Right cardiac atrium (tissue), 5 donors: ENCODE results near the gene EIF4EBP2. TPM values are rescaled to one million over a fixed set of nuclear protein-coding genes. Genes with fewer than 3 reads are reported as not detected.

Source experiments
- ATAC-seq, 2 donors: fragments of 200-7000 bp; cut with Tn5 transposase; one replicate each; pipeline versions ENCODE4 v1.8.0 to v1.9.1; 2020; ENCODE audit warnings: moderate library complexity in 2 of 2, mild to moderate bottlenecking in 1 of 2
- DNase-seq, 3 donors: peaks; one replicate each; pipeline ENCODE4 v3.0.0-alpha.2; 2020
- H3K27ac ChIP-seq: one replicate; pipeline ENCODE4 v1.5.1; 2013; ENCODE audit warnings: mild to moderate bottlenecking, low read length, control low read depth, moderate library complexity
- H3K27me3 ChIP-seq: one replicate; pipeline ENCODE4 v1.6.1; 2013; ENCODE audit not compliant: control insufficient read depth, insufficient read depth
- H3K4me1 ChIP-seq: one replicate; pipeline ENCODE4 v1.6.1; 2013; ENCODE audit warnings: low read length; ENCODE audit not compliant: control insufficient read depth, insufficient read depth
- H3K4me3 ChIP-seq: one replicate; pipeline ENCODE4 v1.5.1; 2013; ENCODE audit warnings: low read length, control low read depth
- H3K9me3 ChIP-seq: one replicate; pipeline ENCODE4 v1.6.1; 2013; ENCODE audit warnings: low read length; ENCODE audit not compliant: control insufficient read depth
- WGBS: extraction: QIAGEN DNeasy Blood & Tissue Kit; methylation state at CpG from one replicate; pipeline ENCODE4 v1.1.7; 2013; 5-methylcytosine and 5-hydroxymethylcytosine counted together
- intact Hi-C, 4 donors: fragments of 100-400 bp; cut with DNase I; formaldehyde crosslinking; loops; one replicate each; pipeline versions ENCODE4 v1.11.0 to v1.14.0; 2022 to 2023
- polyA plus RNA-seq: library from polyadenylated mRNA; stranded (reverse); fragments of 200-250 nt; gene quantifications from one replicate; pipeline ENCODE4 v1.2.3, GENCODE V29; 2013
- total RNA-seq, 4 donors: library from RNA; stranded (reverse); fragmentation: NEBNext Ultra II Directional; extraction: Animal tissue kit (Norgen Biotek cat#: 25700); gene quantifications; one replicate each; pipeline ENCODE4 v1.2.1, GENCODE V29; 2021
- donor health status: healthy with polysubstance abuse.
- donor health status: DM: no; HTN: yes; CAD: no.
- donor health status: DM: no; HTN: no; CAD: no.
- donor health status: DM: no; HTN: yes; CAD: no; lungs with severe emphysema.
- donor health status: DM: yes; HTN: yes; CAD: no.

The EIF4EBP2 gene
- total and polyA plus RNA-seq, 5 donors, result 29.6 to 91.1 (median 77.5) TPM

DNA sequence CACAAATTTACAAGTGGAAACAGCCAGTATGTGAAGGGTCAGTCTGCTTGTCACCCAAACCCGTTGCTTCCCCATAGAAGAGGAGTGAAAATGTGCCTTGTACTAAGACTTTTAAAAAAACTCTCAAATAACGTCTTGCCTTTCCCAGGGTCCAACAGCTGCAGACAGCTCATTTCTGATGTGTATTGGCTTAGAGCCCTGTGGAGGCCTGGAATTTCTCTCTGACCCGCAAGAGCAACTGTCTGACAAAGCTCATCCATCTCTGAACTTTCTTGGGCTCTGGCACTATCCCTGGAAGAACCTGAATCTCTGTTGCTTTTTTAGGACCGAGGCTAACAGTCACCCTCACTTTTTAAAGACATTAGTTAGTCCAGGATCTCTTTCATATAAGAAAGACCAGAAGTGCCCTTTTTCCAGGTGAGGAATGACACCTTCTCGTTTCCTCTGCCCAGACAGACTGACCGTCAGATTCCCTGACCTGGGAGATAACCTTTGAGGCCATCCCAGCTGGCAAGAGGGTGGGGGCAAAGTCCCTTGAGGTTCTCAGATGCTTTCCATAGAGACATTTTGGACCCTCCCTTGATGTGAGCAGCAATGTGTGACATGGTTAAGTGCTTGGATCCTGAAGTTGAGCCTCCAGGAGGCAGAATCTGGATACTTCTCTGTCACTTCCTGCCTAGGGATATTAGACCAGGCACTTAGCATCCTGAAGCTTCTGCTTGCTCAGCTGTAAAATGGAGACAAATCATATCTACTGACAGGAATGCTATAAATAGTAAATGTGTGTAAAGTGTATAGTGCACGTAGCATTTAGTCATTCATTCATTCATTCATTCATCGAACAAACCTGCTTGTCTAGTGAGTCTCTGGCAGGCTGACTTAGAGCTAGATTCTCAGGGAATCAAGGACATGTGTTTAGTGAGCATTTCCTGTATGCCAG is 42.0 kb downstream of the EIF4EBP2 start:
- intact Hi-C loops, result no loop called here
- DNase-seq (no peak), ATAC-seq (no peak)
- Histone ChIP-seq H3K4me1 (no peaks in the 10 kb centered on the region), H3K27ac (no peak overlapping the region), H3K27me3 (no peaks in the 10 kb centered on the region), H3K9me3 (no peaks in the 10 kb centered on the region), H3K4me3 (no peak overlapping the region)
- 46% methylated on average over 8 of the region's 8 CpGs for WGBS

DNA sequence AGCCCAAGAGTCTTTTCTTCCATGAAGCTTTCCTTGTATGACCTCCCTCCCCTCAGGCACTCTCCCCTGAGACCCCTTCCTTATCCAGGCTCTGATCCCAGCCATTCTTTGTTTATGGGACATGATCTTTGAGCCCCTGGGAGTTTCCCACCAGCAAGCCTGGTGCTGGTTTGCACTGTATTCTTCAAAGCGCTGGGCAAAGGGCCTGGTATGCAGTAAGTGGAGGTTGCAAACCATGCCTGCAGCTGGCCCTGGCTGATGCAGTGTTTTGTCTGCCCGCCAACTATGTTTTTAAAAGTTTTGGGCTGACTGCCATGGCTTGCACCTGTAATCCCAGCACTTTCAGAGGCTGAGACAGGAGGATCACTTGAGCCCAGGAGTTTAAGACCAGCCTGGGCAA is 44.3 kb downstream of the EIF4EBP2 start:
- no peaks in the 10 kb centered on the region for H3K4me1 ChIP-seq
- 88% methylated on average over 2 of the region's 2 CpGs for WGBS
- intact Hi-C loops, result no loop called here
- H3K4me3 ChIP-seq, result no peak overlapping the region
- DNase-seq, result no peak
- no peak for ATAC-seq
- H3K27me3 ChIP-seq, result no peaks in the 10 kb centered on the region
- no peaks in the 10 kb centered on the region for H3K9me3 ChIP-seq
- no peak overlapping the region for H3K27ac ChIP-seq

GRCh38 chr10:70455213-70455630 is 51.3 kb downstream of the EIF4EBP2 start:
- H3K4me3 ChIP-seq, result no peak overlapping the region
- no peaks in the 10 kb centered on the region for H3K27me3 ChIP-seq
- ATAC-seq (no peak), DNase-seq (no peak)
- no peak overlapping the region for H3K27ac ChIP-seq
- H3K4me1 ChIP-seq, result peaks cover 3% of the 10 kb centered on the region
- WGBS, result 68% methylated on average over 6 of the region's 6 CpGs
- intact Hi-C loops, result no loop called here
- no peaks in the 10 kb centered on the region for H3K9me3 ChIP-seq

DNA sequence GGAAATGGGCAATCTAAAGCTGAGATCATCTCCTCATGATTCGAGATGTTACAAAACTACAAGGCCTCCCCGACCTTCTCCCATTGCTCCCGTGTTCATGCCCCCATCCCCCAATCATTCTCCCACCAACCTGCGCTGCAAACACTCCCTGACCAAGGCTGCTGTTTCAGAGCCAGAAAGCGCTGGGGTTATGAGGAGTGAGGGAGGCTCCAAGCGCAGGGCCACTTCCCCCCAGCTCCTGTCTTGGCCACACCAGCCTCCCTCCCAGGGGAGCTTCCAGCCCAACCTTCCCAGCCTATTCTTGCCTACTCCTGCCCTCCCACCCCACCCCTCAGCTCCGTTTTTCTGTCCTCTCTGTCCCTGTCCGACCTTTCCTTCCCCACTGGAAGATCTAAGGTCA is 52.2 kb downstream of the EIF4EBP2 start:
- 65% methylated on average over 8 of the region's 8 CpGs for WGBS
- H3K4me1 ChIP-seq, result peaks cover 3% of the 10 kb centered on the region
- ATAC-seq, result no peak
- H3K4me3 ChIP-seq, result no peak overlapping the region
- intact Hi-C loops, result no loop called here
- H3K27ac ChIP-seq, result no peak overlapping the region
- H3K27me3 ChIP-seq, result no peaks in the 10 kb centered on the region
- no peaks in the 10 kb centered on the region for H3K9me3 ChIP-seq
- no peak for DNase-seq

GRCh38 chr10:70457759-70458305 is 53.9 kb downstream of the EIF4EBP2 start:
- Histone ChIP-seq H3K27me3 (no peaks in the 10 kb centered on the region), H3K4me3 (peak overlapping the region; percentile 38), H3K27ac (peak overlapping the region; percentile 43), H3K9me3 (no peaks in the 10 kb centered on the region), H3K4me1 (peaks cover 5% of the 10 kb centered on the region)
- WGBS, result 47% methylated on average over 17 of the region's 17 CpGs
- intact Hi-C loops, result no loop called here
- no peak for DNase-seq
- ATAC-seq, result no peak

DNA sequence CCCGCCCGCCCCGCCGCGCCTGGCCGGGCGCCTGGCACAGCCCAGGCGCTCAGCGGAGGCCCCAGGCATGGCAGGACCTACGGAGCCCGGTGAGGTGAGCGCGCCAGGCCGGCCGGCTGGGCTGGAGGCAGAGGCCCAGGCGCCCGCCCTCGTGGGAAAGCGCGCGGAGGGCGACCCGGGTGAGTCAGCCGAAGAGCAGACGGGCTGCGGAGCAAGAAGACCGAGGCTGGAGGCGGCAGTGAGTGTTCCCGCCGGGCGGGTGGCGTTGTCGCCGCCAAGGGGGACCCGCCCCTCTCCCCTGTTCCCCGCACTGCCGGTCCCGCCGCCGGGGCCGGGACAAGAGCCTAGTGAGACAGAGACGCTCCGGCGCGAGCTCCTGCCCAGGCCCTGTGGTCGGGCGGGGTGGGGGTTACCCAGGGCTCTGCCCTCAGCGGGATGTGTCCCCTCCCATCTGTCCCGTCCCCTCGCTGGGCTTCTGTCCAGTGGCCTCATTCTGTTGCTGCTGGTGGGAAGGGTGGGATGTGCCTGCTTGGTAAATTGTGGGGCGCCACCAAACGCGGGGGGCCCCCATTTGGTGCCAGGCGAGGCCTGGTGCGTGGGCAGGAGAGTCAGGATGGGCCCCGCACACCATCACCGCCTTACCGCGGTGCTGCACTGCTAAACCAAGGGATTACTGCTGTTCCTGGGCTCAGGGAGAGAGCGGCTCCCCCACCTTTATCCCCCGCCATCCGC is 54.5 kb downstream of the EIF4EBP2 start:
- Histone ChIP-seq H3K4me1 (peaks cover 6% of the 10 kb centered on the region), H3K27ac (peak overlapping the region; percentile 71), H3K9me3 (no peaks in the 10 kb centered on the region), H3K27me3 (no peaks in the 10 kb centered on the region), H3K4me3 (peak overlapping the region; percentile 38)
- WGBS, result 8% methylated on average over 62 of the region's 62 CpGs
- intact Hi-C loops, result no loop called here
- peak; percentile 78 to 86 for ATAC-seq
- peak; percentile 89 to 92 (median 92) for DNase-seq

GRCh38 chr10:70459061-70459773 is 55.3 kb downstream of the EIF4EBP2 start:
- H3K27ac ChIP-seq, result peak overlapping the region; percentile 71
- 31% methylated on average over 19 of the region's 19 CpGs for WGBS
- H3K9me3 ChIP-seq, result no peaks in the 10 kb centered on the region
- peak; percentile 17 to 29 for ATAC-seq
- intact Hi-C loops, result no loop called here
- peak in 1 of 3 donors; percentile 71 for DNase-seq
- peak overlapping the region; percentile 38 for H3K4me3 ChIP-seq
- no peaks in the 10 kb centered on the region for H3K27me3 ChIP-seq
- H3K4me1 ChIP-seq, result peaks cover 7% of the 10 kb centered on the region

GRCh38 chr10:70459774-70460490 is 56.0 kb downstream of the EIF4EBP2 start:
- WGBS, result 82% methylated on average over 29 of the region's 29 CpGs
- H3K4me1 ChIP-seq, result peaks cover 7% of the 10 kb centered on the region
- H3K27ac ChIP-seq, result no peak overlapping the region
- no peaks in the 10 kb centered on the region for H3K9me3 ChIP-seq
- no peak for DNase-seq
- H3K4me3 ChIP-seq, result no peak overlapping the region
- no peaks in the 10 kb centered on the region for H3K27me3 ChIP-seq
- intact Hi-C loops, result loop anchor here in 3 of 4 donors (5.0 to 10.0 kb wide), 3 partner anchors 82 to 297 kb away; no protein-coding TSS in a partner anchor
- ATAC-seq, result no peak

DNA sequence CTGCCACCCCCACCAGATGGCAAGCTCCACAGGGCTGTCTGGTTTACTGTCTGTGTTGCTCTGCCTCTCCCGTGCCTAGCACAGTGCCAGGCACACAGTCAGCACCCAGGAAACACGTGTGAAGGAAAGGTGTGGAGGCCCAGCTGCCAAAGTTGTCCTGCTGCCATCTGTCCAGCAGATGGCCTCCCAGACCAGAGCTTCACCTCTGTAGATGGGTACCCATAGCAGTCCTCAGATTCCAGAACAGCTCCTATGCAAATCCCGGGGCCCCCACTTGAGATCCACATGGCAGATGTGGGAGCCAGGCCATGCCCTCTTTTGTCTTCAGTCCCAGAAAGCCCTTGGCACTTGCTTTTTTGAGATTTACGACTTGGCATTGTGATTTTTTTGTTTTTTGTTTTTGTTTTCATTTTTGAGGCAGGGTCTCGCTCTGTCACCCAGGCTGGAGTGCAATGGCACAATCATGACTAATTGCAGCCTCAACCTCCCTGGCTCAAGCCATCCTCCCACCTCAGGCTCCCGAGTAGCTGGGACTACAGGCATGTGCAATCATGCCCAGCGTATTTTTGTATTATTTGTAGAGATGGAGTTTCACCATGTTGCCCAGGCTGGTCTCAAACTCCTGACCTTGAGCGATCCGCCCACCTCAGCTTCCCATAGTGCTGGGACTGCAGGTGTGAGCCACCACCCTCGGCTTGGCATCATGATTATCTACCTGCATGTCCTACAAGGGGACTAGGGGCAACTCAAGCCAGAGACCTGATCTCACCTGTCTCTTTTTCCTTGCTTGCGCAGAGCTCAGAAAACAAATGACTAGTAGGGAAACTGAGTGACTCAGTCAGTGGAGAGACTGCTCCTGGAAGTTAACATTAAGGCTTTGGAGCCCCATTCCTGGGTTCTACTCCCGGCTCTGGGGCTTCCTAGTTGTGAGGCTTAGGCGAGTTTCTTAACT is 57.7 kb downstream of the EIF4EBP2 start:
- Histone ChIP-seq H3K4me1 (peaks cover 7% of the 10 kb centered on the region), H3K27me3 (no peaks in the 10 kb centered on the region), H3K27ac (no peak overlapping the region), H3K4me3 (no peak overlapping the region), H3K9me3 (no peaks in the 10 kb centered on the region)
- ATAC-seq, result peak; percentile 47 to 59
- DNase-seq, result peak in 2 of 3 donors; percentile 81 to 86
- intact Hi-C loops, result loop anchor here in 3 of 4 donors (1.0 to 10.0 kb wide), 4 partner anchors 79 to 296 kb away; no protein-coding TSS in a partner anchor
- WGBS, result 52% methylated on average over 13 of the region's 13 CpGs
